Endothelial cell of coronary artery (primary cell): ENCODE measurements around the gene OR2T34. TPM values are rescaled to one million over a fixed set of nuclear protein-coding genes. Genes with fewer than 3 reads are reported as not detected.

Source experiments
- total RNA-seq: library from RNA; depleted of rRNA; stranded (reverse); fragments of >200 nt; gene quantifications from 2 replicates; pipeline ENCODE4 v1.2.3, GENCODE V29; 2014

OR2T34 gene
- not detected in 2 replicates for total RNA-seq

GRCh38 chr1:248574657-248575056 is at the start of gene OR2T34:
Gene OR2T34 (minus strand): TSS chr1:248574757. CDS start chr1:248574757, 0 bp downstream.

GRCh38 chr1:248597589-248597988 is 23.0 kb upstream of the OR2T34 start, which contains the start of gene OR2T10:
Gene OR2T10 (minus strand): TSS chr1:248597700. CDS start chr1:248593768, 3,932 bp downstream.

GRCh38 chr1:248562672-248563071 is 11.9 kb downstream of the OR2T34 start, which contains the start of gene OR2T29:
Gene OR2T29 (minus strand): TSS chr1:248562772. CDS start chr1:248559491, 3,281 bp downstream.

Other genes with a start within 250 kb of the OR2T34 start
- not detected in 2 replicates for gene OR14C36, start 226.0 kb downstream of the OR2T34 start, total RNA-seq
- gene OR2T4, start 213.1 kb downstream of the OR2T34 start, total RNA-seq = not detected in 2 replicates
- not detected in 2 replicates for gene OR2T6, start 199.0 kb downstream of the OR2T34 start, total RNA-seq
- not detected in 2 replicates for gene OR2T1, start 171.7 kb downstream of the OR2T34 start, total RNA-seq
- gene OR2T2, start 129.1 kb downstream of the OR2T34 start, total RNA-seq = not detected in 2 replicates
- not detected in 2 replicates for gene OR2T3, start 101.4 kb downstream of the OR2T34 start, total RNA-seq
- not detected in 2 replicates for gene OR2T5, start 86.2 kb downstream of the OR2T34 start, total RNA-seq
- gene OR2G6, start 66.7 kb downstream of the OR2T34 start, total RNA-seq = not detected in 2 replicates
- not detected in 2 replicates for gene OR2T29, start 12.0 kb downstream of the OR2T34 start, total RNA-seq
- not detected in 2 replicates for gene OR2T10, start 22.9 kb upstream of the OR2T34 start, total RNA-seq
- not detected in 2 replicates for gene OR2T11, start 60.3 kb upstream of the OR2T34 start, total RNA-seq
- not detected in 2 replicates for gene OR2T35, start 70.5 kb upstream of the OR2T34 start, total RNA-seq
- gene OR2T27, start 80.8 kb upstream of the OR2T34 start, total RNA-seq = not detected in 2 replicates
- not detected in 2 replicates for gene OR14I1, start 128.0 kb upstream of the OR2T34 start, total RNA-seq
- gene LYPD8, start 181.0 kb upstream of the OR2T34 start, total RNA-seq = 0.19 TPM in 1 of 2 replicates, not detected in the other